Measurements from ENCODE around the gene MGLL. TPM values are rescaled to one million over a fixed set of nuclear protein-coding genes. Genes with fewer than 3 reads are reported as not detected.

MGLL gene
- total and polyA plus RNA-seq, 9 donors: 4.5 to 22.4 (median 13.3) TPM

DNA sequence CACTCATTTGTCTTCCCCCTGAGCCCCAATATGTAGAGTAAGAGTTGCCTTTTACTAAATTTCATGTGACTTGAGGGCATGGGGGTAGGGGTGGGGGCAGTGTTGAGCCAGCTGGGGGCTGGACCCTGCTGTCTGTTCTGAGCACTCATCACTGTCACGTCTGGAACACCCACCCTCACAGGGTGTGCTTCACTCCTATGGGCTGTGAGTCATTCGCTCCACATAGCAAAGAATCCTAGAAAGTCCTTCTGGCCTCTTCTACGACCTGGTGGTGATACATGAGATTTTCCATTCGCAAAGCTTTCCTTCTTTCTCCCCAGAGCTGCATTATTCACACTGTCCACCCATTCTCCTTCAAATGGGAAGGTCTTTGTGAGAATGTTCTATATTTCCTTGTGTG lies 43.6 kb upstream of the MGLL start:
- H3K27ac ChIP-seq: no peak overlapping the region
- TF ChIP-seq, protein P1, sequence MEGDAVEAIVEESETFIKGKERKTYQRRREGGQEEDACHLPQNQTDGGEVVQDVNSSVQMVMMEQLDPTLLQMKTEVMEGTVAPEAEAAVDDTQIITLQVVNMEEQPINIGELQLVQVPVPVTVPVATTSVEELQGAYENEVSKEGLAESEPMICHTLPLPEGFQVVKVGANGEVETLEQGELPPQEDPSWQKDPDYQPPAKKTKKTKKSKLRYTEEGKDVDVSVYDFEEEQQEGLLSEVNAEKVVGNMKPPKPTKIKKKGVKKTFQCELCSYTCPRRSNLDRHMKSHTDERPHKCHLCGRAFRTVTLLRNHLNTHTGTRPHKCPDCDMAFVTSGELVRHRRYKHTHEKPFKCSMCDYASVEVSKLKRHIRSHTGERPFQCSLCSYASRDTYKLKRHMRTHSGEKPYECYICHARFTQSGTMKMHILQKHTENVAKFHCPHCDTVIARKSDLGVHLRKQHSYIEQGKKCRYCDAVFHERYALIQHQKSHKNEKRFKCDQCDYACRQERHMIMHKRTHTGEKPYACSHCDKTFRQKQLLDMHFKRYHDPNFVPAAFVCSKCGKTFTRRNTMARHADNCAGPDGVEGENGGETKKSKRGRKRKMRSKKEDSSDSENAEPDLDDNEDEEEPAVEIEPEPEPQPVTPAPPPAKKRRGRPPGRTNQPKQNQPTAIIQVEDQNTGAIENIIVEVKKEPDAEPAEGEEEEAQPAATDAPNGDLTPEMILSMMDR (IDR thresholded peaks at IDR 0.05): no peak
- TF ChIP-seq POLR2A (IDR thresholded peaks at IDR 0.05) (no peak), EP300 (IDR thresholded peaks at IDR 0.05) (no peak)
- DNase-seq: no peak
- no peaks in the 10 kb centered on the region for H3K27me3 ChIP-seq
- intact Hi-C loops (cut with DNase I): no loop called here
- no peaks in the 10 kb centered on the region for H3K36me3 ChIP-seq
- no peak overlapping the region for H3K4me3 ChIP-seq
- H3K9me3 ChIP-seq: no peaks in the 10 kb centered on the region
- WGBS, 3 donors: 73 to 77% (median 76%) methylated on average over 4 of the region's 4 CpGs
- H3K4me1 ChIP-seq (ENCODE audit: insufficient read depth): no peaks in the 10 kb centered on the region

DNA sequence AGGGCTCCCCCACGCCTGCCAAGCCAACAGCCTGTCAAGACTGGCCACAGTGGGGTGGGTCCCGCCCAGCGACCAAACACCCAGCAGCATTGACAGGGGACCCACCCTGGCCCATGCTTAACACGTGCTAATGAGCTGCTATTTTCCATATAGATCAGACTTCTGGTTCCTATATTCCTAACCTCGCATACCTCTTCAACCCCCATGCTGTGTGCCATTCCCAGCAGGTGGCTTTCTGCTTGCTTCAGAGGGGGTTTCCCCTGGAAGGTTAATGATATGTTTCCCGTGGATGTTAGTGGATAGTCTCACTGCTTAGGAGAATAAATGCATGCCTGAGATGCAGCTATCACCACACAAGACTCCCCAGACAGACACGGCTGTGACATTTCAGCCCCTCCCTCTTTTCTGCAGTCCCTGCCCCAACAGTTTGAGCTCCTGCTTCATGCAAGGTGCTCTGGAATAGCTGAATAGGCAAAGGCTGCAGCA lies 37.9 kb upstream of the MGLL start:
- WGBS, 3 donors: 43 to 50% (median 47%) methylated on average over 7 of the region's 7 CpGs
- TF ChIP-seq EP300 (IDR thresholded peaks at IDR 0.05): no peak
- TF ChIP-seq POLR2A (IDR thresholded peaks at IDR 0.05): no peak
- TF ChIP-seq, protein P1 (IDR thresholded peaks at IDR 0.05): no peak
- no peak overlapping the region for H3K27ac ChIP-seq
- H3K27me3 ChIP-seq: no peaks in the 10 kb centered on the region
- no peaks in the 10 kb centered on the region for H3K4me1 ChIP-seq (ENCODE audit: insufficient read depth)
- DNase-seq: no peak
- intact Hi-C loops (cut with DNase I): no loop called here
- H3K9me3 ChIP-seq: no peaks in the 10 kb centered on the region
- no peaks in the 10 kb centered on the region for H3K36me3 ChIP-seq
- no peak overlapping the region for H3K4me3 ChIP-seq

DNA sequence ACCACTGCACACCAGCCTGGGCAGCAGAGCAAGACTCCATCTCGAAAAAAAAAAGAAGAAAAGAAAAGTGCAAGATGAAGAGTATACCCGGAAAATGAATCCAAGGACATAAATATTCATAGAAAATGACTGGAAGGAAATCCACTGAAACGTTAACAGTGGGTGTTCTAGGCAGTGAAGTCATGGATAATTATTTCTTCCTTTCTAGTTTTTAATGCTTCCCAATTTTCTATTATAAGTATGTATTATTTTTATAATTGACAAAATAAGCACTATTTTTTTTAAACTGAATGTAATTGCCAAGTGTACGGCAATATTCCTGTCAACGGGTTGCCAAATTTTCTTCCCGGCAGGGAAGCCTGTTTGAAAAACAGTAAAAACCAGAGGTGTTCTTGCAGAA lies 37.4 kb upstream of the MGLL start:
- Histone ChIP-seq H3K4me3 (no peak overlapping the region), H3K9me3 (no peaks in the 10 kb centered on the region), H3K27me3 (no peaks in the 10 kb centered on the region), H3K27ac (no peak overlapping the region), H3K4me1 (ENCODE audit: insufficient read depth) (no peaks in the 10 kb centered on the region), H3K36me3 (no peaks in the 10 kb centered on the region)
- intact Hi-C loops (cut with DNase I): no loop called here
- no peak for DNase-seq
- TF ChIP-seq, protein P1 (IDR thresholded peaks at IDR 0.05): no peak
- TF ChIP-seq POLR2A (IDR thresholded peaks at IDR 0.05) (no peak), EP300 (IDR thresholded peaks at IDR 0.05) (no peak)
- WGBS, 3 donors: 57 to 62% (median 58%) methylated on average over 6 of the region's 6 CpGs

DNA sequence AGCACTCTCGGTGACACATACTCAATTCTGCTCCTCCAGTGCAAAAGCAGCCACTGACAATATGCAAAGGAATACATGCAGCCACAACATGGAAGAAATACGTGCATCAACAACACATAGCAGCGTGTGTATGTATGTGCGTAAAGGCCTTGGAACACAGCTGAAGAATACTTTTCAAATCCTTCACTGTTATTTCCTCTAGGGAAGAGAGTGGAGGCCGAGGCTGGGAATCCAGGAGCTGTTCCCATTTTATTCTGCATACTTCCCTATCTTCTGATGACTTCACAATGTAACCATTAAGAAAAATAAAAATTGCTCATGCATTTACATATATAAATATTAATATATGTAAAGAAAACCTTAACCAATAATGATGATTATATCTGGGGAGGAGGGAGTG lies 36.6 kb upstream of the MGLL start:
- no peak for DNase-seq
- Histone ChIP-seq H3K36me3 (no peaks in the 10 kb centered on the region), H3K9me3 (no peaks in the 10 kb centered on the region), H3K27ac (no peak overlapping the region), H3K27me3 (no peaks in the 10 kb centered on the region), H3K4me1 (ENCODE audit: insufficient read depth) (no peaks in the 10 kb centered on the region), H3K4me3 (no peak overlapping the region)
- WGBS, 3 donors: 86 to 91% (median 89%) methylated on average over 5 of the region's 5 CpGs
- intact Hi-C loops (cut with DNase I): no loop called here
- TF ChIP-seq, protein P1 (IDR thresholded peaks at IDR 0.05): no peak
- TF ChIP-seq POLR2A (IDR thresholded peaks at IDR 0.05) (no peak), EP300 (IDR thresholded peaks at IDR 0.05) (no peak)

Measured in ovary (tissue), 9 donors.